ENCODE data around the gene F5. TPM values are rescaled to one million over a fixed set of nuclear protein-coding genes. Genes with fewer than 3 reads are reported as not detected.

Gene F5
- total and polyA plus RNA-seq, 2 donors (not counting 1 experiment from before 2014, with no cell fraction given), result 0.01 to 0.27 TPM

DNA sequence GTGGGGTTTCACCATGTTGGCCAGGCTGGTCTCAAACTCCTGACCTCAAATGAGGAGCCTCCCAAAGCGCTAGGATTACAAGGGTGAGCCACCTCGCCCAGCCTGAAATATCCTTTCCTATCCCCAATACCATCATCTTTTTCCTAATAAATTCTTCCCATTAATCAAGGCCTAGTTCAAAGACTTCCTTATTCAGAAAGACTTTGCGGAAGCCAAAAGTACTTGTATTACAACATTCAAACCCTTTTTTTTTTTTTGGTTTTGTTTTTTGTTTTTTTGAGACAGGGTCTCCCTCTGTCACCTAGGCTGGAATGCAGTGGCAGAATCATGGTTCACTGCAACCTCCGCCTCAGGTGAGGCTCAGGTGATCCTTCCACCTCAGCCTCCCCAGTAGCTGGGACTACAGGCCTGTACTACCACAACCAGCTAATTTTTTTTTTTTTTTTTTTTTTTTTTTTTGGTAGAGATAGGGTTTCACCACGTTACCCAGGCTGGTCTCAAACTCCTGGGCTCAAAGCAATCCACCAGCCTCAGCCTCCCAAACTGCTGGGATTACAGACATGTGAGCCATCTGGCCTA, 108.1 kb downstream of the F5 start:
- H3K4me1 ChIP-seq (ENCODE audit: control insufficient read depth in 2 of 2, insufficient read depth in 2 of 2, low read length in 2 of 2), result no peaks in the 10 kb centered on the region
- CTCF ChIA-PET, result no interaction called here
- no peak overlapping the region for H3K4me3 Mint-ChIP-seq
- no peaks in the 10 kb centered on the region for H4K20me1 ChIP-seq (ENCODE audit: control insufficient read depth, insufficient read depth, low read length, poor library complexity, severe bottlenecking)
- 100% methylated on average over 2 of the region's 5 CpGs for WGBS (ENCODE audit: insufficient coverage)
- H3K36me3 ChIP-seq (replicated peaks in 1 of 2; ENCODE audit: control extremely low read depth in 1 of 2, control insufficient read depth in 1 of 2, extremely low read depth in 1 of 2, insufficient read depth in 2 of 2, low read length in 1 of 2), result peaks cover 0 to 5% of the 10 kb centered on the region in 2 experiments
- TF ChIP-seq EZH2 (IDR thresholded peaks at IDR 0.05; ENCODE audit: borderline replicate concordance, insufficient read depth, low read depth, low read length, poor library complexity, severe bottlenecking), result no peak
- TF ChIP-seq, protein P1, sequence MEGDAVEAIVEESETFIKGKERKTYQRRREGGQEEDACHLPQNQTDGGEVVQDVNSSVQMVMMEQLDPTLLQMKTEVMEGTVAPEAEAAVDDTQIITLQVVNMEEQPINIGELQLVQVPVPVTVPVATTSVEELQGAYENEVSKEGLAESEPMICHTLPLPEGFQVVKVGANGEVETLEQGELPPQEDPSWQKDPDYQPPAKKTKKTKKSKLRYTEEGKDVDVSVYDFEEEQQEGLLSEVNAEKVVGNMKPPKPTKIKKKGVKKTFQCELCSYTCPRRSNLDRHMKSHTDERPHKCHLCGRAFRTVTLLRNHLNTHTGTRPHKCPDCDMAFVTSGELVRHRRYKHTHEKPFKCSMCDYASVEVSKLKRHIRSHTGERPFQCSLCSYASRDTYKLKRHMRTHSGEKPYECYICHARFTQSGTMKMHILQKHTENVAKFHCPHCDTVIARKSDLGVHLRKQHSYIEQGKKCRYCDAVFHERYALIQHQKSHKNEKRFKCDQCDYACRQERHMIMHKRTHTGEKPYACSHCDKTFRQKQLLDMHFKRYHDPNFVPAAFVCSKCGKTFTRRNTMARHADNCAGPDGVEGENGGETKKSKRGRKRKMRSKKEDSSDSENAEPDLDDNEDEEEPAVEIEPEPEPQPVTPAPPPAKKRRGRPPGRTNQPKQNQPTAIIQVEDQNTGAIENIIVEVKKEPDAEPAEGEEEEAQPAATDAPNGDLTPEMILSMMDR (IDR thresholded peaks at IDR 0.05), result no peak
- H3K4me3 ChIP-seq (ENCODE audit: control extremely low read depth in 1 of 5, extremely low read depth in 1 of 5, insufficient read depth in 1 of 5, low read depth in 2 of 5, low read length in 4 of 5), result no peak overlapping the region
- H3K4me1 Mint-ChIP-seq, result peaks cover 2% of the 10 kb centered on the region
- H3K9ac ChIP-seq (ENCODE audit: low read length), result no peak overlapping the region
- H3K79me2 ChIP-seq (ENCODE audit: control insufficient read depth, insufficient read depth, low read length), result no peaks in the 10 kb centered on the region
- POLR2A ChIA-PET, result no interaction called here
- no peaks in the 10 kb centered on the region for H3K27me3 Mint-ChIP-seq
- no peak overlapping the region for H3K4me2 ChIP-seq (replicated peaks; ENCODE audit: low read depth, low read length, poor library complexity, severe bottlenecking)
- intact Hi-C loops (cut with micrococcal nuclease), result no loop called here
- DNase-seq (no peak), ATAC-seq (ENCODE audit: low read depth) (no peak)
- no peaks in the 10 kb centered on the region for H3K9me3 Mint-ChIP-seq (ENCODE audit: insufficient read depth)
- no peaks in the 10 kb centered on the region for H3K9me3 ChIP-seq (ENCODE audit: control extremely low read depth in 1 of 3, control insufficient read depth in 2 of 3, insufficient read depth in 1 of 3, low read length in 2 of 3)
- no peak overlapping the region for H3K27ac Mint-ChIP-seq
- H3K27me3 ChIP-seq (replicated peaks in 1 of 4; ENCODE audit: control extremely low read depth in 1 of 4, control insufficient read depth in 3 of 4, insufficient read depth in 4 of 4, low read length in 3 of 4), result no peaks in the 10 kb centered on the region
- H3K27ac ChIP-seq (ENCODE audit: low read length in 2 of 2), result no peak overlapping the region
- H2AFZ ChIP-seq (ENCODE audit: insufficient read depth, low read depth, low read length, poor library complexity, severe bottlenecking), result no peak overlapping the region

- Histone ChIP-seq H3K36me3 (replicated peaks in 1 of 2; ENCODE audit: control extremely low read depth in 1 of 2, control insufficient read depth in 1 of 2, extremely low read depth in 1 of 2, insufficient read depth in 2 of 2, low read length in 1 of 2) (peaks cover 0 to 5% of the 10 kb centered on the region in 2 experiments), H3K9ac (ENCODE audit: low read length) (no peak overlapping the region), H3K4me3 (ENCODE audit: control extremely low read depth in 1 of 5, extremely low read depth in 1 of 5, insufficient read depth in 1 of 5, low read depth in 2 of 5, low read length in 4 of 5) (no peak overlapping the region), H3K79me2 (ENCODE audit: control insufficient read depth, insufficient read depth, low read length) (no peaks in the 10 kb centered on the region), H3K27ac (ENCODE audit: low read length in 2 of 2) (no peak overlapping the region), H3K27me3 (replicated peaks in 1 of 4; ENCODE audit: control extremely low read depth in 1 of 4, control insufficient read depth in 3 of 4, insufficient read depth in 4 of 4, low read length in 3 of 4) (no peaks in the 10 kb centered on the region), H3K4me2 (replicated peaks; ENCODE audit: low read depth, low read length, poor library complexity, severe bottlenecking) (no peak overlapping the region), H4K20me1 (ENCODE audit: control insufficient read depth, insufficient read depth, low read length, poor library complexity, severe bottlenecking) (no peaks in the 10 kb centered on the region), H2AFZ (ENCODE audit: insufficient read depth, low read depth, low read length, poor library complexity, severe bottlenecking) (no peak overlapping the region), H3K4me1 (ENCODE audit: control insufficient read depth in 2 of 2, insufficient read depth in 2 of 2, low read length in 2 of 2) (no peaks in the 10 kb centered on the region), H3K9me3 (ENCODE audit: control extremely low read depth in 1 of 3, control insufficient read depth in 2 of 3, insufficient read depth in 1 of 3, low read length in 2 of 3) (no peaks in the 10 kb centered on the region)
- ATAC-seq (ENCODE audit: low read depth) (no peak), DNase-seq (no peak)
- no peaks in the 10 kb centered on the region for H3K9me3 Mint-ChIP-seq (ENCODE audit: insufficient read depth)
- WGBS (ENCODE audit: insufficient coverage), result 100% methylated on average over 1 of the region's 3 CpGs
- no peak overlapping the region for H3K4me3 Mint-ChIP-seq
- intact Hi-C loops (cut with micrococcal nuclease), result no loop called here
- POLR2A ChIA-PET, result no interaction called here
- H3K27me3 Mint-ChIP-seq, result no peaks in the 10 kb centered on the region
- TF ChIP-seq, protein P1 (IDR thresholded peaks at IDR 0.05), result no peak
- no peak for TF ChIP-seq EZH2 (IDR thresholded peaks at IDR 0.05; ENCODE audit: borderline replicate concordance, insufficient read depth, low read depth, low read length, poor library complexity, severe bottlenecking)
- H3K27ac Mint-ChIP-seq, result no peak overlapping the region
- H3K4me1 Mint-ChIP-seq, result no peaks in the 10 kb centered on the region
- CTCF ChIA-PET, result no interaction called here
These were observed 110.4 kb downstream of the F5 start for GRCh38 chr1:169475806-169476387.
